ENCODE measurements around the gene PGM2.

The PGM2 gene

DNA sequence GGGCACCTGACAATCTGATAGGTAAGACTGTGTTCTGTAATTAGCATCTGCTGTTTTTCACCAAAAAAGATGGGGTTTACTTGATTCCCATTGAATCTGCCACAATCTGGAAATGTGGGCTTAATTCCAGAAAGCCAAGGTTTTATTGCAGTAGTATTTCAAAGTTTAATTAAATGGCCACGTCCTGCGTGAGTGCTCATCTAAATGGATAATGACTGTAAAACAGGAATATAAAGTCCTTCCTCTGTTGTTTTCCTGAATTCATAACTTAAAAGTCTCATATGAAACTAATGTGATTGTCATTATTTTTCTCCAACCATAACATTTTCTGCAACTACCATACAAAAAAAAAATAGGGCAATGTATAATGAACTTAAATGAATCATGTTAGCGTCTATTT lies 2.4 kb downstream of the PGM2 start:
- Histone ChIP-seq H3F3A (ENCODE audit: insufficient read depth, low read length) (no peaks in the 10 kb centered on the region), H3K9ac (ENCODE audit: low read length) (no peak overlapping the region; the same call in 1 of the 2 replicates), H3K4me3 (ENCODE audit: low read depth, low read length, poor library complexity, severe bottlenecking) (no peak overlapping the region), H3K27me3 (ENCODE audit: insufficient read depth, low read length) (no peaks in the 10 kb centered on the region), H3K79me2 (ENCODE audit: insufficient read depth, low read length) (0 out of 2 replicates have a peak, but pooled peaks cover 13% of the 10 kb centered on the region), H3K4me1 (ENCODE audit: insufficient read depth, low read length, severe bottlenecking) (peaks cover 27% of the 10 kb centered on the region), H3K9me3 (ENCODE audit: low read length) (no peaks in the 10 kb centered on the region), H3K27ac (ENCODE audit: low read depth, low read length, poor library complexity, severe bottlenecking) (no peak overlapping the region), H2AFZ (ENCODE audit: low read length) (no peak overlapping the region), H3K4me2 (ENCODE audit: low read length) (peak overlapping the region; percentile 94; the same call in 1 of the 2 replicates), H4K20me1 (ENCODE audit: insufficient read depth, low read length) (no peaks in the 10 kb centered on the region), H3K9me2 (ENCODE audit: low read depth, low read length) (no peaks in the 10 kb centered on the region), H3K36me3 (ENCODE audit: insufficient read depth, low read length) (peaks cover 44% of the 10 kb centered on the region)
- TF ChIP-seq CTCF (IDR thresholded peaks at IDR 0.05; ENCODE audit: low read length) (no peak), EZH2 (IDR thresholded peaks at IDR 0.05; ENCODE audit: borderline replicate concordance, low read length) (no peak)

- no peak overlapping the region for H3K9ac ChIP-seq (ENCODE audit: low read length)
- no peak overlapping the region for H3K27ac ChIP-seq (ENCODE audit: low read depth, low read length, poor library complexity, severe bottlenecking)
- no peak overlapping the region for H2AFZ ChIP-seq (ENCODE audit: low read length)
- no peak overlapping the region for H3K4me2 ChIP-seq (ENCODE audit: low read length)
- no peaks in the 10 kb centered on the region for H3K9me2 ChIP-seq (ENCODE audit: low read depth, low read length)
- no peaks in the 10 kb centered on the region for H3K27me3 ChIP-seq (ENCODE audit: insufficient read depth, low read length)
- peaks cover 59% of the 10 kb centered on the region for H3K36me3 ChIP-seq (ENCODE audit: insufficient read depth, low read length)
- H3K4me1 ChIP-seq (ENCODE audit: insufficient read depth, low read length, severe bottlenecking) = peaks cover 19% of the 10 kb centered on the region
- H3F3A ChIP-seq (ENCODE audit: insufficient read depth, low read length) = no peaks in the 10 kb centered on the region
- no peak overlapping the region for H3K4me3 ChIP-seq (ENCODE audit: low read depth, low read length, poor library complexity, severe bottlenecking)
- no peaks in the 10 kb centered on the region for H3K9me3 ChIP-seq (ENCODE audit: low read length)
- H3K79me2 ChIP-seq (ENCODE audit: insufficient read depth, low read length) = 0 out of 2 replicates have a peak, but pooled peaks cover 13% of the 10 kb centered on the region
- H4K20me1 ChIP-seq (ENCODE audit: insufficient read depth, low read length) = no peaks in the 10 kb centered on the region
- no peak for TF ChIP-seq EZH2 (IDR thresholded peaks at IDR 0.05; ENCODE audit: borderline replicate concordance, low read length)
- TF ChIP-seq CTCF (IDR thresholded peaks at IDR 0.05; ENCODE audit: low read length) = no peak
Observed at GRCh38 chr4:37830640-37831039, 4.2 kb downstream of the PGM2 start.

DNA sequence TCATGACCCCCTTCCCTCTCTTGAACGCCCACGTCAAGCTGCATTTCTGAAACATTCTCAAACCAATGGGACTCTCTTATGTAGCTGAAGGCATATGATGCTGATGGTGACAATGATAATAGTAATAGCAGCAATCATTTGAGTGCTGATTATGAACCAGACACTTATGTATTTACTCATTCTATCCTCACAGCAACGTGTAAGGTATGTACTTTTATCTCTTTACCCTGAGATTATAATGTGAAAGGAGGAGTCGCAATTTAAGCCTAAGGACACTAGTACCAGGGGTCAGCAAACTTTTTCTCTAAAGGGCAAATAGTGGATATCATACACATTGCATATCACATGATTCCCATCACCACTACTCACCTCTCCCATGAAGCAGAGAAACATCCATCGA lies 8.5 kb downstream of the PGM2 start:
- Histone ChIP-seq H3F3A (ENCODE audit: insufficient read depth, low read length) (no peaks in the 10 kb centered on the region), H2AFZ (ENCODE audit: low read length) (no peak overlapping the region), H3K9me3 (ENCODE audit: low read length) (no peaks in the 10 kb centered on the region), H3K79me2 (ENCODE audit: insufficient read depth, low read length) (no peaks in the 10 kb centered on the region), H3K4me1 (ENCODE audit: insufficient read depth, low read length, severe bottlenecking) (peaks cover 11% of the 10 kb centered on the region), H3K9ac (ENCODE audit: low read length) (no peak overlapping the region), H3K27me3 (ENCODE audit: insufficient read depth, low read length) (no peaks in the 10 kb centered on the region), H3K27ac (ENCODE audit: low read depth, low read length, poor library complexity, severe bottlenecking) (no peak overlapping the region), H4K20me1 (ENCODE audit: insufficient read depth, low read length) (no peaks in the 10 kb centered on the region), H3K4me2 (ENCODE audit: low read length) (no peak overlapping the region), H3K4me3 (ENCODE audit: low read depth, low read length, poor library complexity, severe bottlenecking) (no peak overlapping the region), H3K36me3 (ENCODE audit: insufficient read depth, low read length) (peaks cover 96% of the 10 kb centered on the region), H3K9me2 (ENCODE audit: low read depth, low read length) (no peaks in the 10 kb centered on the region)
- TF ChIP-seq EZH2 (IDR thresholded peaks at IDR 0.05; ENCODE audit: borderline replicate concordance, low read length) (no peak), CTCF (IDR thresholded peaks at IDR 0.05; ENCODE audit: low read length) (no peak)

All from OCI-LY1 (cell line).